GM18951 (cell line): ENCODE results near the gene ZNF568.
A peak's percentile ranks its signal among the peaks of the same experiment; 100 is the strongest.

Experiments
- POLR2A ChIP-seq: IDR thresholded peaks from 4 replicates; pipeline ENCODE4 v1.6.1; 2011; ENCODE audit warnings: mild to moderate bottlenecking; ENCODE audit not compliant: insufficient read length, insufficient read depth; ENCODE audit errors: extremely low read depth
- in situ Hi-C: fragments of 300-500 bp; cut with MboI; formaldehyde crosslinking; loops from one replicate; pipeline ENCODE4 v1.12.0; 2022; ENCODE audit warnings: low sequenced_read_pairs, mixed read lengths, inconsistent platforms; ENCODE audit not compliant: unreplicated experiment

ZNF568 gene

DNA sequence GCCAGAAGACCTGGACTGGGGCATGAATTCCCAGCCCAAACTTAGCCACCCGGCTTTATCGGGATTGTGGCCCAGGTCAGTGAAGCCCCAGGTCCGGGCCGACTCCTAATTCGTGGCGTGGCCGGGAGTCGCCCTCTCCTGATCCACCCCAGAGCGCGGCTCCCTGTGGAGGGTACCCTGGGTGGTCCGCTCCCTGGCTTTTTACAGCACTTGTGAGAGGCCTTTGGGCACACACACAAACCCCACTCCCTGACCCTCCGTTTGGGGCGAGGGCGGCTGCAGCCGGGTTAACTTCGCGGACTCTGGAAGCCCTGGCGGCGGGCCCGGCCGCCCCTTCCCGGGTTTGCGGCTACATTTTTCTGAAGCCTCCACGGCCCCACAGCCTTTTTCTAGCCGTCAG is 56.4 kb downstream of the ZNF568 start:
- in situ Hi-C loops, result no loop called here
- TF ChIP-seq POLR2A, result no peak

GRCh38 chr19:36973021-36973843 is 57.1 kb downstream of the ZNF568 start:
- peak; percentile 15 for TF ChIP-seq POLR2A

GRCh38 chr19:36973844-36974195 is 57.7 kb downstream of the ZNF568 start:
- in situ Hi-C loops, result no loop called here

More at GRCh38 chr19:36973021-36973843, 57.1 kb downstream of the ZNF568 start:
- in situ Hi-C loops, result no loop called here

DNA sequence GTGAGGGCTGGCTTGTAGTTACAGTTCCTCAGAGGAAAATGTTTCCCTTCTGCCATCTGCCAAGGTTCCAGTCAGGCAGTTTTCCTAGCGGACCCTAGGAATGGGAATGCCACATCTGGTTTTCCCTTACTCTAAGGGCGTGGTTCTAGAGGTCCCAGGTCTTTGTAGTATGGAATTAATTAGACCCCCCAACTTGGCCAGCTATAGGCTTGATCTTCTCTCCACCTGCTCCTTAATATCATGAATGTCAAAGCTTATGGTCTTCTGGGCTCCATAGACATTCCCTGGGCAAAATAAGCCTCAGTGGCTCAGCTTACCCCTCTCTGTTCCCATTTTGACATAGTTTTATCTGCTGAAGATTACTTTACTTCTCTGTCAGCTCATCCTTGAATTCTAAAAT is 70.0 kb downstream of the ZNF568 start:
- no peak for TF ChIP-seq POLR2A
- in situ Hi-C loops, result no loop called here

More at GRCh38 chr19:36973844-36974195, 57.7 kb downstream of the ZNF568 start:
- TF ChIP-seq POLR2A, result no peak

GRCh38 chr19:36986601-36987000 is 70.5 kb downstream of the ZNF568 start:
- no peak for TF ChIP-seq POLR2A
- in situ Hi-C loops, result no loop called here

DNA sequence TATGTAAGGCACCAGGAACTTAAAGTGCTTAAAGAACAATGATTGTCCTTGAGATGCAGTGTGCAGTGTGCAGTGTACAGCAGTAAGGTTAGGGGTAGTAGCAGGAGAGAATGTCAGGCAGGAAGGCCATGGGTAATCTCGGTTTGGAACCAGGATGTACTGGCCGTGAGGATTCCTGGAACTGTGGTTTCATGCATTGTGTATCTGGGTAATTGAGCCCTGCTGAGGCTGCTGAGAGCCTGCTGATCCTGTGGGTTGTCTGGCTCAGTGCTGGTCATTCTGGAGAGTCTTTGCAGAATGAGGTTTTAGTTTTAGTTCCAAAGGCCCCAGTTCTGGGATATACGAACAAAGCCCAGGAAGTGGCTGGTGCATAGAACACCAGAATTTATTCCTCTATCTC is 71.0 kb downstream of the ZNF568 start:
- in situ Hi-C loops, result no loop called here
- no peak for TF ChIP-seq POLR2A

- in situ Hi-C loops, result no loop called here
- no peak for TF ChIP-seq POLR2A
Observed at GRCh38 chr19:36997152-36997842, 81.2 kb downstream of the ZNF568 start.

DNA sequence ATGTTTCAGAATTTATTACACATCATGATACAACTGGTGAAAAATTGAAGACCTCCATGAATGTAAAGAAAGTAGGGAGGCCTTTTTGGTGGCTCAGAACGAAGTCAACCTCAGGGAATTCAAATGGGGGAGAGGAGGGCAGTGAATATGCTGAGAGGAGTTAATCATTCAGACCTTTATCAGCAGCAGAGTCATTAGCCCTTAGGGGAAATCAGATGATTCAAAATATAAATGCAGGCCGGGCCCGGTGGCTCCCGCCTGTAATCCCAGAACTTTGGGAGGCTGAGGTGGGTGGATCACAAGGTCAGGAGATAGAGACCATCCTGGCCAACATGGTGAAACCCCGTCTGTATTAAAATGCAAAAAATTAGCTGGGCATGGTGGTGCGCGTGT is 81.7 kb downstream of the ZNF568 start:
- TF ChIP-seq POLR2A, result no peak
- in situ Hi-C loops, result no loop called here

DNA sequence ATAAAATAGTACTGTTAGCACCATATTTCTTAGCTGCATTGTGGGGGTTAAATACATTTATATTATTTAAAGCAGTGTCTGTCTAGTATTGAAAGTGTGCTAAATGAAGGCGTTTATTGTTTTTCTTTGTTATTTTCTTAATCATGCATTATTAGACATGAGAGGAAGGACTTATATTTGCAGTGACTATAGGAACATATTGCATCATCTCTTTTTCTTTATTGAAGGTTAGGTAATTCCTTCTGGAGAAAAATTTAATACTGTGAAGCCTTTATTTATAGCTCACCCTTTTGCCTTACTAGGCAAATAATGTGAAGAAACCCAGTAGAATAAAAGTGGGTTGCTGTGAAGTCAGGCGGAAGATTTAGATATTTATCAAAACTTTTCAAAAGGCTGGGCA is 83.2 kb downstream of the ZNF568 start:
- in situ Hi-C loops, result no loop called here

DNA sequence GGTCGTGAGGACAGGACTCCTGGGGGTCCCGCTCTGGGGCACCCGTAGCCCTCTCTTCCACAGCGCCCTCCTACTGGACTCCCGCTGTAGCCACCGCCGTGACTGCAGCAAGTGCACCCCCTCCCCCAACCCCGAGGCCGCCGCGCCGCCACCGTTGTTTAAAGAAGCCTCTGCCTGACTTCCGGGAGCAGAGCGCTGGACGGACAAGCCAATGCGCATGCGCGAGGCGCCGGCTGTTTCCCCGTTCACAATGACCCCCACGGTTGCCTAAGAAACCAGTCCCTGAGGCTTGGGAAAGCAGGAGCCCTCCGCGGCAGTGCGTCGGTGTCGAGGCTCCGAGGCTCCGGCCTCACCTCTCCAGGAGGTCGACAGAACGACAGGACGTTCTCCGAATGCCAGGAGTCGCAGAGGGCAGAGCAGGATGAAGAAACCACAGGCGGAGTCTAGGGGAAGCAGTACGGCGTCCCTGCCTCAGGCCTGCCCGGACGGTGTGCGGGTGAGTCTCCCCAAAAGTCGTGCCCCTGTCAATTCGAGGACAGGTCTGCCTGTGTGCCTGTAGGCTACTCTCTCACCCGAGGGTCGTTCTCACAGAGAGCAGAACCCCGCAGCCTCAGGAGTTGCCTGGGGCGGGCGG is 91.6 kb downstream of the ZNF568 start:
- TF ChIP-seq POLR2A, result no peak
- in situ Hi-C loops, result no loop called here

More for the DNA sequence above, 83.2 kb downstream of the ZNF568 start:
- no peak for TF ChIP-seq POLR2A

DNA sequence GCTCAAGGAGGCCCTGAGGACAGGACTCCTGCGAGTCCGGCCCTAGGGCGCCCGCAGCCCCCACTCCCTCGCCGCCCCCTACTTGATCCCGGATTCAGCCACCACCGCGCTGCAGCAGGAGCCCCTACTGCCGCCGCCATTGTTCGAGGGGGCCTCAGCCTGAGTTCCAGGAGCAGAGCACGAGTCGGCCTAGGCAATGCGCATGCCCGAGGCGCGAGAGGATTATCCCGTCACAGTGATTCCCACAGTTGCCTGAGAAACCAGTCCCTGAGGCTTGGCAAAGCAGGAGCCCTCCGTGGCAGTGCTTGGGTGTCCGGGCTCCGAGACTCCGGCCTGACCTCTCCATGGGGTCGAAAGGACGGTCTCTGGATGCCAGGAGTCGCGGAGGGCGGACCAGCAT is 93.7 kb downstream of the ZNF568 start:
- in situ Hi-C loops, result no loop called here
- TF ChIP-seq POLR2A, result no peak

DNA sequence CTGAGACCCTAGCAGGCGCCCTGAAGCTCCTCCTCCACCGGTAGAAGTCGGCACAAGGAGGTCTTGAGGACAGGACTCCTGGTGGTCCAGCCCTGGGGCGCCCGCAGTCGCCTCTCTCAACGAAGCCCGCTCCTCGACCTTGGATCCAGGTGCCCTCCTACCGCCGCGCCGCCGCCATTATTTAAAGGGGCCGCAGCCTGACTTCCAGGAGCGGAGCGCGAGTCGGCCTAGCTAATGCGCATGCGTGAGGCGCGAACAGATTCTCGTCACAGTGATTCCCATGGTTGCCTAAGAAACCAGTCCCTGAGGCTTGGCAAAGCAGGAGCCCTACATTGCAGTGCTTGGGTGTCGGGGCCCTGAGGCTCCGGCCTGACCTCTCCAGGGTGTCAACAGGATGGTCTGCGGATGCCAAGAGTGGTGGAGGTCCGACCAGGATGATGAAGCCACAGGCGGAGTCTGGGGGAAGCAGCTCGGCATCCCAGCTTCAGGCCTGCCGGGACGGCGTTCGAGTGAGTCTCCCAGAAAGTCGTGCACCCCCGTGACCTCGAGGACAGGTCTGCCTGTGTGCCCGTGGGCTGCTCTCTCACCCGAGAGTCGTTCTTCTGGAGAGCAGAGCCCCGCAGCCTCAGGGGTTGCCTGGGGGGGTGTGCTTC is 96.1 kb downstream of the ZNF568 start:
- in situ Hi-C loops, result no loop called here
- no peak for TF ChIP-seq POLR2A

DNA sequence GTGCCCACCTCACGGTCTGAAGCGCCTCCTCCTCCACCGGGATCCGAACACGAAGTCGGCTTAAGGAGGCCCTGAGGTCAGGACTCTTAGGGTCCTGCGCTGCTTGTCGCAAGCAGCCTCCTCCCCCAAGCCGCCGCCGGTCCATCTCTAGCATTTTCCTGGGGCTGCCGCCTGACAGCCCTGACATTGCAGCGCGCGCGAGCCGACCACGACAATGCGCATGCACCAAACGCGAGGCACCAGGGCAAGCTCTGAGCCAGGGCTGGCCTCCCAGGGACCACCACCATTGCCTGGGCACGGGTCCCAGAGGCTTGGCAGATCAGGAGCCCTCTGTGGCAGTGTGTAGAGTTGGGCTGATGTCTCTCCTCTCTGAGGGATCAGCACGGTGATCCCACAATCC is 98.3 kb downstream of the ZNF568 start:
- TF ChIP-seq POLR2A, result no peak
- in situ Hi-C loops, result no loop called here
